Muscle of arm (tissue), 12 donors: ENCODE data around the gene MEI1. TPM values are rescaled to one million over a fixed set of nuclear protein-coding genes. Genes with fewer than 3 reads are reported as not detected.

Experiments
- DNase-seq: peaks from one replicate; pipeline ENCODE4 v3.0.0-alpha.2; 2013
- polyA plus RNA-seq, 12 donors: library from polyadenylated mRNA; unstranded; fragments of 120-200 nt; gene quantifications; one replicate each; pipeline ENCODE4 v1.2.1, GENCODE V29; 2013; ENCODE audit not compliant: insufficient read length in 12 of 12

The MEI1 gene
- polyA plus RNA-seq, 12 donors, result 0.54 to 2.1 (median 0.98) TPM; not detected in 2

- DNase-seq, result no peak
Observed at GRCh38 chr22:41841085-41841712, 141.9 kb downstream of the MEI1 start.

- no peak for DNase-seq
Observed at GRCh38 chr22:41842996-41843970, 144.0 kb downstream of the MEI1 start.

GRCh38 chr22:41844036-41844435 lies 144.7 kb downstream of the MEI1 start:
- no peak for DNase-seq

GRCh38 chr22:41844513-41844912 lies 145.2 kb downstream of the MEI1 start:
- no peak for DNase-seq

GRCh38 chr22:41845380-41846267 lies 146.3 kb downstream of the MEI1 start:
- DNase-seq, result no peak

GRCh38 chr22:41846268-41846987 lies 147.1 kb downstream of the MEI1 start:
- no peak for DNase-seq

- no peak for DNase-seq
Observed at GRCh38 chr22:41847300-41847699, 148.0 kb downstream of the MEI1 start.

GRCh38 chr22:41848468-41848867 lies 149.2 kb downstream of the MEI1 start:
- no peak for DNase-seq

Other genes starting within 250 kb of the MEI1 start
- gene PHF5A, start 230.8 kb upstream of the MEI1 start, polyA plus RNA-seq, result 10 to 100 TPM in 11 of 12 donors, not detected in 1; 31.0 to 46.9 (median 39.6) TPM
- gene ACO2, start 230.4 kb upstream of the MEI1 start, polyA plus RNA-seq, result 100 to 1,000 TPM in 5 of 12 donors, 10 to 100 TPM in 6, not detected in 1; 70.3 to 124 (median 93.3) TPM
- gene POLR3H, start 155.0 kb upstream of the MEI1 start, polyA plus RNA-seq, result 10 to 100 TPM in 11 of 12 donors, not detected in 1; 16.5 to 27.3 (median 20.3) TPM
- 10 to 100 TPM in 1 of 12 donors, 1 to 10 TPM in 10, not detected in 1; 2.2 to 10.0 (median 4.9) TPM for gene CSDC2, start 138.5 kb upstream of the MEI1 start, polyA plus RNA-seq
- 10 to 100 TPM in 11 of 12 donors, not detected in 1; 20.4 to 26.9 (median 23.1) TPM for gene PMM1, start 109.7 kb upstream of the MEI1 start, polyA plus RNA-seq
- gene DESI1, start 78.5 kb upstream of the MEI1 start, polyA plus RNA-seq, result 10 to 100 TPM in 11 of 12 donors, not detected in 1; 18.9 to 39.1 (median 22.4) TPM
- 100 to 1,000 TPM in 11 of 12 donors, not detected in 1; 205 to 311 (median 221) TPM for gene XRCC6, start 78.2 kb upstream of the MEI1 start, polyA plus RNA-seq
- 100 to 1,000 TPM in 7 of 12 donors, 10 to 100 TPM in 4, not detected in 1; 83.7 to 123 (median 106) TPM for gene SNU13, start 10.6 kb upstream of the MEI1 start, polyA plus RNA-seq
- 10 to 100 TPM in 5 of 12 donors, 1 to 10 TPM in 6, not detected in 1; 7.6 to 21.0 (median 9.7) TPM for gene CCDC134, start 101.2 kb downstream of the MEI1 start, polyA plus RNA-seq
- 100 to 1,000 TPM in 1 of 12 donors, 10 to 100 TPM in 10, not detected in 1; 68.0 to 110 (median 86.1) TPM for gene SREBF2, start 133.6 kb downstream of the MEI1 start, polyA plus RNA-seq
- gene SHISA8, start 215.6 kb downstream of the MEI1 start, polyA plus RNA-seq, result under 1 TPM in 3 of 12 donors, not detected in 9; 0.13 to 0.40 (median 0.17) TPM
- gene TNFRSF13C, start 227.3 kb downstream of the MEI1 start, polyA plus RNA-seq, result 1 to 10 TPM in 8 of 12 donors, under 1 TPM in 2, not detected in 2; 0.70 to 4.4 (median 1.2) TPM
- 1 to 10 TPM in 10 of 12 donors, not detected in 2; 4.5 to 9.3 (median 6.1) TPM for gene CENPM, start 247.6 kb downstream of the MEI1 start, polyA plus RNA-seq